Parathyroid adenoma (tissue), 2 donors: Measurements from ENCODE around the gene KDM3B.

Experiments used
- H2AFZ ChIP-seq: fragments of 300-600 bp; sonication (generic); one replicate; pipeline ENCODE4 v1.7.0; 2017; ENCODE audit warnings: antibody characterized with exemption, mild to moderate bottlenecking
- H3K27ac ChIP-seq: fragments of 300-600 bp; sonication (generic); one replicate; pipeline ENCODE4 v1.7.0; 2017
- H3K27me3 ChIP-seq: fragments of 300-600 bp; sonication (generic); one replicate; pipeline ENCODE4 v1.7.0; 2017; ENCODE audit warnings: low read length; ENCODE audit not compliant: control insufficient read depth, insufficient read depth
- H3K36me3 ChIP-seq: fragments of 300-600 bp; sonication (generic); one replicate; pipeline ENCODE4 v1.7.0; 2017; ENCODE audit warnings: low read length; ENCODE audit not compliant: control insufficient read depth, insufficient read depth
- H3K4me1 ChIP-seq: fragments of 300-600 bp; sonication (generic); one replicate; pipeline ENCODE4 v1.7.0; 2017; ENCODE audit warnings: control low read depth
- H3K4me2 ChIP-seq: fragments of 300-600 bp; sonication (generic); one replicate; pipeline ENCODE4 v1.7.0; 2017; ENCODE audit warnings: low read length
- H3K4me3 ChIP-seq: fragments of 300-600 bp; sonication (generic); one replicate; pipeline ENCODE4 v1.7.0; 2017; ENCODE audit warnings: low read depth, low read length
- H3K79me2 ChIP-seq: fragments of 300-600 bp; sonication (generic); one replicate; pipeline ENCODE4 v1.7.0; 2017; ENCODE audit warnings: control low read depth
- H3K9ac ChIP-seq: fragments of 300-600 bp; sonication (generic); one replicate; pipeline ENCODE4 v1.7.0; 2017; ENCODE audit warnings: mild to moderate bottlenecking
- H3K9me3 ChIP-seq: fragments of 300-600 bp; sonication (generic); one replicate; pipeline ENCODE4 v1.7.0; 2017; ENCODE audit warnings: low read length; ENCODE audit not compliant: control insufficient read depth
- TF ChIP-seq, protein P1 (sequence below): fragments of 300-600 bp; sonication (generic); IDR thresholded peaks from one replicate; pipeline ENCODE4 v1.7.0; 2017; ENCODE audit warnings: antibody characterized with exemption, mild to moderate bottlenecking
- donor health status: primary hyperparathyroidism.

Gene KDM3B

DNA sequence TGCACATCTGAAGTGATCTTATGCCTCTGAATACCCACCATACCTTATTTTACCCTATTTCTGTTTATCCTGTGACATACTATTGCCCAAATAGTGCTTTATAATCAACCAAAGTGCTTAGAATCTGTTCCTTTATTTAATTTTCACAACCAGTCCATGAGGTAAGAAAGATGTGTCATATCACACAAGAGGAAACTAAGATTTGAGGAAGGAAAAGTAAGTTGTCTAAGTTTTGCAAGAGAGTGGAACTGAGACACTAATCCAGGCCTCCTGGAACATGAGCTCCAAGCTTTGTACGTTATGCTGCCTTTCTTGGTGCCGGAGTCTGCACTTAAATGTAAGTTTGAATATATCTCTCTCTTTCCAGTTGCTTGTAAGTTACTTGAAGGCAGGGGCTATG, 17.2 kb downstream of the KDM3B start:
- Histone ChIP-seq H3K36me3 (no peaks in the 10 kb centered on the region), H2AFZ (no peak overlapping the region), H3K9me3 (no peaks in the 10 kb centered on the region), H3K27me3 (no peaks in the 10 kb centered on the region), H3K4me1 (peaks cover 16% of the 10 kb centered on the region), H3K27ac (no peak overlapping the region), H3K4me3 (no peak overlapping the region), H3K9ac (no peak overlapping the region), H3K79me2 (peaks cover 61% of the 10 kb centered on the region), H3K4me2 (no peak overlapping the region)
- TF ChIP-seq, protein P1, sequence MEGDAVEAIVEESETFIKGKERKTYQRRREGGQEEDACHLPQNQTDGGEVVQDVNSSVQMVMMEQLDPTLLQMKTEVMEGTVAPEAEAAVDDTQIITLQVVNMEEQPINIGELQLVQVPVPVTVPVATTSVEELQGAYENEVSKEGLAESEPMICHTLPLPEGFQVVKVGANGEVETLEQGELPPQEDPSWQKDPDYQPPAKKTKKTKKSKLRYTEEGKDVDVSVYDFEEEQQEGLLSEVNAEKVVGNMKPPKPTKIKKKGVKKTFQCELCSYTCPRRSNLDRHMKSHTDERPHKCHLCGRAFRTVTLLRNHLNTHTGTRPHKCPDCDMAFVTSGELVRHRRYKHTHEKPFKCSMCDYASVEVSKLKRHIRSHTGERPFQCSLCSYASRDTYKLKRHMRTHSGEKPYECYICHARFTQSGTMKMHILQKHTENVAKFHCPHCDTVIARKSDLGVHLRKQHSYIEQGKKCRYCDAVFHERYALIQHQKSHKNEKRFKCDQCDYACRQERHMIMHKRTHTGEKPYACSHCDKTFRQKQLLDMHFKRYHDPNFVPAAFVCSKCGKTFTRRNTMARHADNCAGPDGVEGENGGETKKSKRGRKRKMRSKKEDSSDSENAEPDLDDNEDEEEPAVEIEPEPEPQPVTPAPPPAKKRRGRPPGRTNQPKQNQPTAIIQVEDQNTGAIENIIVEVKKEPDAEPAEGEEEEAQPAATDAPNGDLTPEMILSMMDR: no peak

DNA sequence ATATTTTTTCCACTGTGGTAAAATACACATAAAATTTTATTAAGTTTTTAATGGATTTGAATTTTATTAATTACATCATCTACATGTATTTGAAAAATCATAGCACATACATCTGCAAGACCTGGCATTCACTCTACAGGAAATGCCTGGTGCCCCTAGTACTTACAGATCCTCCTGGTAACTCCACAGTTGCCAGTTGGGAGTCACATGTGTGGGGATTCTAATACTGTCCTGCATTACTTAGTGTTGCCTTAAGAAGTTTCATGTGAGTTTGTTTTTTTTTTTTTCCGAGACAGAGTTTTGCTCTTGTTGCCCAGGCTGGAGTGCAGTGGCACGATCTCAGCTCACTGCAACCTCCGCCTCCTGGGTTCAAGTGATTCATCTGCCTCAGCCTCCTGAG, 18.1 kb downstream of the KDM3B start:
- Histone ChIP-seq H3K27ac (no peak overlapping the region), H3K79me2 (peaks cover 53% of the 10 kb centered on the region), H2AFZ (no peak overlapping the region), H3K36me3 (no peaks in the 10 kb centered on the region), H3K27me3 (no peaks in the 10 kb centered on the region), H3K4me2 (no peak overlapping the region), H3K4me1 (peaks cover 16% of the 10 kb centered on the region), H3K9ac (no peak overlapping the region), H3K4me3 (no peak overlapping the region), H3K9me3 (no peaks in the 10 kb centered on the region)
- TF ChIP-seq, protein P1: no peak

DNA sequence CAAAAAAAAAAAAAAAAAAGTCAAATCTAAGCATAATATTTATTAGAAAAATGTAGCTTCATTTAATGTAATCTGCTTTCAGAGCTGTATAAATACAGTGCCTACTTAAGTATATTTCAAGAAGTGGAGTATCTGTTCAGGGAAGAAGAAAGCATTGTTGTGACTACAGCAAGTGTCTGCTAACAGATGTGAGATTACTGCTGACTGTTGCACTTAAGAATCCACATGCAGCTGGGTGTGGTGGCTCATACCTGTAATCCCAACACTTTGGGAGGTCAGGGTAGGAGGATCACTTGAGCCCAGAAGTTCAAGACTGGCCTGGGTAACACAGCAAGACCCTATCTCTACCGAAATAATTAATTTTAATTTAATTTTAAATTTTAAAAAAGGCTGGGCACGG, 19.0 kb downstream of the KDM3B start:
- H3K9ac ChIP-seq: no peak overlapping the region
- no peaks in the 10 kb centered on the region for H3K27me3 ChIP-seq
- no peak overlapping the region for H3K4me2 ChIP-seq
- H3K27ac ChIP-seq: no peak overlapping the region
- H3K4me1 ChIP-seq: peaks cover 16% of the 10 kb centered on the region
- no peak overlapping the region for H3K4me3 ChIP-seq
- no peaks in the 10 kb centered on the region for H3K36me3 ChIP-seq
- H3K9me3 ChIP-seq: no peaks in the 10 kb centered on the region
- H3K79me2 ChIP-seq: peaks cover 47% of the 10 kb centered on the region
- no peak overlapping the region for H2AFZ ChIP-seq
- TF ChIP-seq, protein P1: no peak

DNA sequence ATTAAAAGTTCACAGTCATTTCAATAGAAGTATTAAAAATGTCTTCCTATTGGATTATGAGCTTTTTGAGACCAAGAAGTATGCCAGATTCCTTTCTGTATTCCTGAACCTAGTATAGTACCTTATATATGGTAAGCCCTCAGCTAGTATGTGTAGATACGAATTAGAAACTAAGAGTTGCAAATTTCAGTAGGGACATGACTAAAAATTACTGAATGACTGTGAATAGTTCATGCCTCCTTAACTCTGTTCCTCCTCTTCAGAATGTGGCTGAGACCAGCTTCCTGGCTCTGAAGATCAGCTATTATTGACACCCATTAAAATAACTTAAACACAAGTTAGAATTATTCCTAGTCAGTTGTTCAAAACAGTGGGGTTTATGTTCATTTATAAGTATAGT, 19.7 kb downstream of the KDM3B start:
- no peaks in the 10 kb centered on the region for H3K9me3 ChIP-seq
- H3K9ac ChIP-seq: no peak overlapping the region
- H3K27ac ChIP-seq: no peak overlapping the region
- no peak overlapping the region for H3K4me3 ChIP-seq
- TF ChIP-seq, protein P1: no peak
- no peaks in the 10 kb centered on the region for H3K27me3 ChIP-seq
- no peak overlapping the region for H3K4me2 ChIP-seq
- peaks cover 11% of the 10 kb centered on the region for H3K4me1 ChIP-seq
- no peaks in the 10 kb centered on the region for H3K36me3 ChIP-seq
- peaks cover 40% of the 10 kb centered on the region for H3K79me2 ChIP-seq
- no peak overlapping the region for H2AFZ ChIP-seq

DNA sequence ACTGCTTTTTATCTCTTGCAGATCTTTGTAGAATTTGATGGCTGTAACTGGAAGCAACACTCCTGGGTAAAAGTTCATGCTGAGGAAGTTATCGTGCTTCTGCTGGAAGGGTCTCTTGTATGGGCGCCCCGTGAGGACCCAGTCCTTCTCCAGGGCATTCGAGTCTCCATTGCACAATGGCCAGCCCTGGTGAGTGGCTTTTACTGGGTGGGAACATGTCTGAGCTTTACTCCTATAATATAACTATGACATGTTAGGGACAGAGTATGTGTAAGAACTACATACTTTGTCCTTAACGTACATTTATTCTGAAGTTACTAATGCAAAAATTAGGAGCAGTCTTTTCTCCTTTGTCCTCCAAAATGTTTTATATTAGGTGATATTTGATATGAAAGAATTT, 20.2 kb downstream of the KDM3B start:
- TF ChIP-seq, protein P1: no peak
- Histone ChIP-seq H3K4me1 (peaks cover 11% of the 10 kb centered on the region), H3K4me2 (no peak overlapping the region)

More for the DNA sequence above, 20.2 kb downstream of the KDM3B start:
- Histone ChIP-seq H3K79me2 (peaks cover 37% of the 10 kb centered on the region), H3K27me3 (no peaks in the 10 kb centered on the region), H3K27ac (no peak overlapping the region), H3K9ac (no peak overlapping the region), H3K36me3 (no peaks in the 10 kb centered on the region), H3K4me3 (no peak overlapping the region), H3K9me3 (no peaks in the 10 kb centered on the region), H2AFZ (no peak overlapping the region)
